Heart left ventricle (tissue), 13 donors: Measurements from ENCODE around the gene SPC24.

Source experiments
- POLR2A ChIP-seq, 2 donors: fragments of 450-650 bp; IDR thresholded peaks; one replicate each; pipeline ENCODE4 v1.6.1; 2017; ENCODE audit warnings: antibody characterized with exemption in 2 of 2, mild to moderate bottlenecking in 2 of 2, moderate library complexity in 2 of 2
- TF ChIP-seq, protein P1 (sequence below), 12 donors: fragments of 200-600 bp; sonication (generic) in 4 of 12; IDR thresholded peaks; one replicate each; pipeline versions ENCODE4 v1.5.0 to v1.8.0; 2018 to 2022; ENCODE audit warnings: antibody characterized with exemption in 12 of 12, mild to moderate bottlenecking in 5 of 12
- donor health status: ischemic (EF 13 %, LVEDD 7.1; RV severe dilation, severe dysfunction).
- donor health status: DM: no; HTN: yes; CAD: no.
- donor health status: DM: no; HTN: no; CAD: no.
- donor health status: ischemic (EF 25% LVEDD 6.9; RV normal size, moderate dysfunction).
- donor health status: ischemic (EF 25% LVEDD 5.7; RV mildly dilated, moderate dysfunction).
- donor health status: ischemic (EF 35%, LVEDD 5.7; RV mildly dilated, moderate dysfunction).
- donor health status: nonischemic (EF 11% LVEDD 7.7; RV severe dilation, severe dysfunction).
- donor health status: DM: yes; HTN: yes; CAD: no.
- donor health status: PGD.
- donor health status: ischemic (EF 29% LVEDD 5.4; RV normal size, mild dysfunction).
- donor health status: nonischemic (EF 23%, LVEDD 6.1; RV moderate dilation, normal function).

DNA sequence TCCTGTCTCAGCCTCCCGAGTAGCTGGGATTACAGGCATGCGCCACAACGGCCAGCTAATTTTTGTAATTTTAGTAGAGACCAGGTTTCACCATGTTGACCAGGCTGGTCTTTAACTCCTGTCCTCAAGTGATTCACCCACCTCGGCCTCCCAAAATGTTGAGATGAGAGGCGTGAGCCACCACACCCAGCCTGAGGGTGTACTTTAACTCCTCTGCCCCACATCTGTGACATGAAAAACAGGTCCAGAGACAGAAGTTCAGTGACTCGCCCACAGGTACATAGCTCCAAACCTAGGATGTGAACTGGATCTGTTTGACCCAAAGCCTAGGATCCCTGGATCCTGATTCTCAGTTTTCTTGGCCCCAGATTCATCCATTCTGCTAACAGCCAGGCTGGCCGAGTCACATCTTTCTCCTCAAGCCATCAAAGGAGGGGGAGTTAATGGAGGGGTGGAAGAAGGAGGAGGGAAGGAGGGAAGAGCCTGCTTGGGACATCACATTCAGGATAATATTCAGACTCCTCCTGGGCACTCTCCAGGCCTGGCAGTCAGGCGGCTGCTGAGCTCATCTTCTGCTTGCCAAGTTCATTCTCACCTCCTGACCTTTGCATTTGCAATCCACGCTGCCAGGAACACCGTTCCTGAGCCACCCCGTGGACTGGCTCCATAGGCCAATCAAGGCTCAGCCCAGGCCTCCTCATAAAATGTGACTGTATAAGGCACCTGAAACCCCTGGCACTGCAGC lies 3.1 kb downstream of the SPC24 start:
- TF ChIP-seq, protein P1, sequence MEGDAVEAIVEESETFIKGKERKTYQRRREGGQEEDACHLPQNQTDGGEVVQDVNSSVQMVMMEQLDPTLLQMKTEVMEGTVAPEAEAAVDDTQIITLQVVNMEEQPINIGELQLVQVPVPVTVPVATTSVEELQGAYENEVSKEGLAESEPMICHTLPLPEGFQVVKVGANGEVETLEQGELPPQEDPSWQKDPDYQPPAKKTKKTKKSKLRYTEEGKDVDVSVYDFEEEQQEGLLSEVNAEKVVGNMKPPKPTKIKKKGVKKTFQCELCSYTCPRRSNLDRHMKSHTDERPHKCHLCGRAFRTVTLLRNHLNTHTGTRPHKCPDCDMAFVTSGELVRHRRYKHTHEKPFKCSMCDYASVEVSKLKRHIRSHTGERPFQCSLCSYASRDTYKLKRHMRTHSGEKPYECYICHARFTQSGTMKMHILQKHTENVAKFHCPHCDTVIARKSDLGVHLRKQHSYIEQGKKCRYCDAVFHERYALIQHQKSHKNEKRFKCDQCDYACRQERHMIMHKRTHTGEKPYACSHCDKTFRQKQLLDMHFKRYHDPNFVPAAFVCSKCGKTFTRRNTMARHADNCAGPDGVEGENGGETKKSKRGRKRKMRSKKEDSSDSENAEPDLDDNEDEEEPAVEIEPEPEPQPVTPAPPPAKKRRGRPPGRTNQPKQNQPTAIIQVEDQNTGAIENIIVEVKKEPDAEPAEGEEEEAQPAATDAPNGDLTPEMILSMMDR (IDR thresholded peaks at IDR 0.05): no peak
- no peak for TF ChIP-seq POLR2A (IDR thresholded peaks at IDR 0.05)
